Duodenal mucosa (tissue), 2 donors: Measurements from ENCODE around the gene ATG7.

Experiments
- H3K27ac ChIP-seq: one replicate; pipeline ENCODE4 v1.7.0; 2013; ENCODE audit warnings: low read depth, low read length
- H3K27me3 ChIP-seq, 2 donors: one replicate each; pipeline ENCODE4 v1.7.0; 2013; ENCODE audit warnings: low read length in 2 of 2, control low read depth in 1 of 2; ENCODE audit not compliant: insufficient read depth in 2 of 2, control insufficient read depth in 1 of 2
- H3K36me3 ChIP-seq, 2 donors: one replicate each; pipeline ENCODE4 v1.7.0; 2013; ENCODE audit warnings: low read length in 2 of 2, control low read depth in 1 of 2; ENCODE audit not compliant: insufficient read depth in 2 of 2, control insufficient read depth in 1 of 2
- H3K4me1 ChIP-seq, 2 donors: one replicate each; pipeline ENCODE4 v1.7.0; 2013; ENCODE audit warnings: low read length in 2 of 2, control low read depth in 1 of 2; ENCODE audit not compliant: insufficient read depth in 2 of 2, control insufficient read depth in 1 of 2
- H3K4me3 ChIP-seq, 2 donors: one replicate each; pipeline ENCODE4 v1.7.0; 2013; ENCODE audit warnings: low read length in 2 of 2, low read depth in 1 of 2
- H3K9ac ChIP-seq, 2 donors: one replicate each; pipeline ENCODE4 v1.7.0; 2013; ENCODE audit warnings: low read length in 2 of 2, low read depth in 1 of 2
- H3K9me3 ChIP-seq, 2 donors: one replicate each; pipeline ENCODE4 v1.7.0; 2013; ENCODE audit warnings: low read length in 2 of 2, control low read depth in 1 of 2; ENCODE audit not compliant: control insufficient read depth in 1 of 2

The ATG7 gene, protein sequence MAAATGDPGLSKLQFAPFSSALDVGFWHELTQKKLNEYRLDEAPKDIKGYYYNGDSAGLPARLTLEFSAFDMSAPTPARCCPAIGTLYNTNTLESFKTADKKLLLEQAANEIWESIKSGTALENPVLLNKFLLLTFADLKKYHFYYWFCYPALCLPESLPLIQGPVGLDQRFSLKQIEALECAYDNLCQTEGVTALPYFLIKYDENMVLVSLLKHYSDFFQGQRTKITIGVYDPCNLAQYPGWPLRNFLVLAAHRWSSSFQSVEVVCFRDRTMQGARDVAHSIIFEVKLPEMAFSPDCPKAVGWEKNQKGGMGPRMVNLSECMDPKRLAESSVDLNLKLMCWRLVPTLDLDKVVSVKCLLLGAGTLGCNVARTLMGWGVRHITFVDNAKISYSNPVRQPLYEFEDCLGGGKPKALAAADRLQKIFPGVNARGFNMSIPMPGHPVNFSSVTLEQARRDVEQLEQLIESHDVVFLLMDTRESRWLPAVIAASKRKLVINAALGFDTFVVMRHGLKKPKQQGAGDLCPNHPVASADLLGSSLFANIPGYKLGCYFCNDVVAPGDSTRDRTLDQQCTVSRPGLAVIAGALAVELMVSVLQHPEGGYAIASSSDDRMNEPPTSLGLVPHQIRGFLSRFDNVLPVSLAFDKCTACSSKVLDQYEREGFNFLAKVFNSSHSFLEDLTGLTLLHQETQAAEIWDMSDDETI

DNA sequence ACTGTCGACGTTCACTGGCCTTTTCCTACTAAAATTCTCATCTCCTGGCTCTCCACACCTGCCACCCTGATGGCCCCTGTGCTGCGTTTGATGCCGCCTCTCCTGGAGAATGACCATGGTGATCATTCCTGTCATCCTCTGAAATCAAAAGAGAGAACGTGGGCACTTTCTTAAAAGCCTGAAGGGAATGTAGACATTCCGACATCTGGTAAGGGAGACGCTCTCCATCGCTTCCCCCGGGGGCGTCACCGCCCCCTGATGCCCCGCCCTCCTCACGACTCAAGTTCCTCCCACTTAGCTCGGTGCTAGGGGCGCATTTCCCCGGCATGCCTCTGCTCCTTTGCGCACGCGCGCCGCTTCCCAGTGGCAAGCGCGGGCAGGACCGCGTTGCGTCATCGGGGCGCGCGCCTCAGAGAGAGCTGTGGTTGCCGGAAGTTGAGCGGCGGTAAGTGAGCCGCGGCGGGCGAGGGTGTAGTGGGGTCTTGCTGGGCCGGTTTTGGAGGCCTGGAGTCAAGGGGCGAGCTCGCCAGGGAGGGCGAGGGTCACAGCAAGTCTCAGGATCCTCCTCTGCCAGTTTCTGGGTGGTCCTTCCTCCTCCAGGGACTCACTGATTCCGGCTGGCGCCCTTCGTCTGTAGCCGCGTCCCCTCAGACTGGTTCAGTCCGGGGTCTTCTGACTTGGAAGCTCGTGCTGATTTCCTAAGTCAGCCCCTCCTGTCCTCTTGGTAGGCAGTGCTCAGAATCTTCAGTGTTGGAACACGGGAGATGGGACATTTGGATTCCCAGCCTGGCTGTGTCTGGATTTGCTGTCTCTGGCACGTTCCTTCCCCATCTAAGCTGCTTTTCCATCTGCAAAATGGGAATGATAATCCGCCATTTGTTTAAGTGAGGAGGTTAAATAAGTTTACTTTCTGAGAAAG, at the start of gene ATG7:
Gene ATG7, plus strand, starts transcription at position 412 of the 919 bp plus-strand sequence. CDS start 26,299 bp downstream, outside the sequence.
- H3K9me3 ChIP-seq: no peaks in the 10 kb centered on the region
- peak within 1 kb of the TSS; percentile 98 to 99 for H3K4me3 ChIP-seq
- H3K9ac ChIP-seq: peak within 1 kb of the TSS; percentile 83 to 98
- H3K36me3 ChIP-seq: peaks cover 4 to 5% of the 10 kb centered on the region in 2 donors
- H3K27ac ChIP-seq: peak within 1 kb of the TSS; percentile 77
- peaks cover 11 to 20% of the 10 kb centered on the region in 2 donors for H3K4me1 ChIP-seq
- H3K27me3 ChIP-seq: no peaks in the 10 kb centered on the region

DNA sequence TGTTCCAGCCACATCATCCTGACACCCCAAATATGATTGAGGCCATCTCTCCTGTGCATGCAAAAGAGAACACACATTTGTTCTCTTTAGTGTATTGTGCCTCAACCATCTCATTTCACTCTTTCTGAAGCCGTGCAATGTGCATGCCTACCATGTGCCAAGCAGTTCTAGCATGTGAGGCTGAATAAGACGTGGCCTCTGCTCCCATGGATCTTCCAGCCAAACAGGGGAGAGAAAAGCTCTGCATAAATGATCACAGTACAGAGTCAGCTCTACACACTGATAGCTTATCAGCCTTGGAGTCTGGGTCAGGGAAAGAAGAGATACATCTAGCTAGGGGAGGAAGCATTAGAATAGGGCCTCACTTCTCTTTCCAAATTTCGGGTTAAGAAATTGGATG, 48.2 kb upstream of the ATG7 start:
- peaks cover 17 to 23% of the 10 kb centered on the region in 2 donors for H3K4me1 ChIP-seq
- H3K9me3 ChIP-seq: no peaks in the 10 kb centered on the region
- H3K4me3 ChIP-seq: no peak overlapping the region
- H3K27ac ChIP-seq: no peak overlapping the region
- no peaks in the 10 kb centered on the region for H3K27me3 ChIP-seq
- peaks cover 0 to 4% of the 10 kb centered on the region in 2 donors for H3K36me3 ChIP-seq
- H3K9ac ChIP-seq: no peak overlapping the region

DNA sequence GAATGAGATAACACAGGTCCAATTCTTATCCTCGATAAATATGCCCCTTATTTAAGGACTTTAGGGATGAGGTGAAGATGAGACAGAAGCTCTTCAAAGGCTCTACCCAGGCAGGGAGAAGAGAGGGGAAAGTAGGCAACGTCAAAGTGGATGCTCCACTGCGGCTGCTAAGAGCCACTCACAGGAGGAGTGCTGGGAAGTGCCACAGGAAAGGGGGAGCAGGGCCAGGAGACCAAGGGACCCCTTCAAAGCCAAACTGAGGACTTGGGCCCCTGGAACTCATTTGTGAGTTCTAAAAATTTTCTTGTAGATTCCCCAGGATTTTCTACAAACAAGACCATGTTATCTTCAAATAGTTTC, 47.3 kb upstream of the ATG7 start:
- Histone ChIP-seq H3K27ac (peak overlapping the region; percentile 88), H3K4me1 (peaks cover 17 to 23% of the 10 kb centered on the region in 2 donors), H3K36me3 (peaks cover 0 to 4% of the 10 kb centered on the region in 2 donors), H3K9me3 (no peaks in the 10 kb centered on the region), H3K9ac (peak overlapping the region; percentile 81 to 84), H3K4me3 (peak overlapping the region; percentile 60 to 72), H3K27me3 (no peaks in the 10 kb centered on the region)

GRCh38 chr3:11226042-11226370, 46.2 kb upstream of the ATG7 start:
- Histone ChIP-seq H3K9ac (peak overlapping the region; percentile 55 to 84), H3K9me3 (no peaks in the 10 kb centered on the region), H3K27me3 (no peaks in the 10 kb centered on the region), H3K27ac (peak overlapping the region; percentile 90), H3K4me3 (peak overlapping the region; percentile 60 to 72), H3K4me1 (peaks cover 17 to 23% of the 10 kb centered on the region in 2 donors), H3K36me3 (peaks cover 0 to 4% of the 10 kb centered on the region in 2 donors)

DNA sequence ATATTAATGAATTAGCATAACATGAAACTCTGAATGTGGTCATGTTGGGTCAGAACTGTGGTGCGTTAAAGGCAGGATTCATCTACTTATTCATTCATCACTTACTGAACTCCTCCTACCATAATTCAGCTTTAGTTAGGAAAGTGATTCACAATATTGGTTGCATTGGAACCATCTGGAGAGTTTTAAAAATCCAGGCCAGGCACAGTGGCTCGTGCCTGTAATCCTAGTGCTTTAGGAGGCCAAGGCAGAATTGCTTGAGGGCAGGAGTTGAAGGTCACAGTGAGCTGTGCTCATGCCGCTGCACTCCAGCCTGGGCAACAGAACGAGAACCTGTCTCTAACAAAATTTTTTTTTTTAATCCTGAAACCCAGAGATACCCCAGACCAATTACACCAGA, 44.2 kb upstream of the ATG7 start:
- H3K4me1 ChIP-seq: peaks cover 17 to 23% of the 10 kb centered on the region in 2 donors
- H3K9me3 ChIP-seq: no peaks in the 10 kb centered on the region
- H3K9ac ChIP-seq: peak overlapping the region in 1 of 2 donors; percentile 24
- peaks cover 0 to 4% of the 10 kb centered on the region in 2 donors for H3K36me3 ChIP-seq
- H3K4me3 ChIP-seq: no peak overlapping the region
- no peak overlapping the region for H3K27ac ChIP-seq
- no peaks in the 10 kb centered on the region for H3K27me3 ChIP-seq

- Histone ChIP-seq H3K9ac (no peak overlapping the region), H3K27me3 (no peaks in the 10 kb centered on the region), H3K9me3 (no peaks in the 10 kb centered on the region), H3K4me3 (no peak overlapping the region), H3K36me3 (no peaks in the 10 kb centered on the region), H3K27ac (no peak overlapping the region), H3K4me1 (peaks cover 11 to 12% of the 10 kb centered on the region in 2 donors)
Measured at GRCh38 chr3:11230125-11230524, 42.1 kb upstream of the ATG7 start.

- H3K27ac ChIP-seq: no peak overlapping the region
- H3K4me1 ChIP-seq: peaks cover 11 to 12% of the 10 kb centered on the region in 2 donors
- H3K4me3 ChIP-seq: no peak overlapping the region
- H3K27me3 ChIP-seq: no peaks in the 10 kb centered on the region
- H3K9me3 ChIP-seq: no peaks in the 10 kb centered on the region
- no peak overlapping the region for H3K9ac ChIP-seq
- no peaks in the 10 kb centered on the region for H3K36me3 ChIP-seq
Measured at GRCh38 chr3:11230832-11231231, 41.4 kb upstream of the ATG7 start.

DNA sequence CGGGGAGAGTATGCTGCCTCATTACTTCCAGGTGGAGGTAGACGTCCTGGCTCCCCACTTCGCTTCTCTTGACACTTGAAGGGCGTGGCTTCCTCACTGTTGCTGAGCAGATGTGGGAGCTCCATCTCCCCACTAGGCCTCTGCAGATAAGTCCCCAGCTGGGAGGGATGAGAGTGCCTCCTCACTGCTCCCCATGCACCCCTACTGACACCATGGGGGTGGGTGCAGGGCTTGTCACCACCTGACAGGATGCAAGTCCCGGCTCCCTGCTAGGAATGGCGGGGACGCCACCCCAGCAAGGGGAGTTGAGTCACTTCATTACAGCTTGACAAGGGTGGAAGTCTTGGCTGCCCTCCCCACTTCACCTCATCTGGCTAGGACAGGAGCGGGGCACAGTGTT, 36.8 kb upstream of the ATG7 start:
- Histone ChIP-seq H3K4me3 (no peak overlapping the region), H3K4me1 (no peaks in the 10 kb centered on the region), H3K27me3 (no peaks in the 10 kb centered on the region), H3K9ac (no peak overlapping the region), H3K9me3 (peaks cover 0 to 5% of the 10 kb centered on the region in 2 donors), H3K36me3 (no peaks in the 10 kb centered on the region), H3K27ac (no peak overlapping the region)

DNA sequence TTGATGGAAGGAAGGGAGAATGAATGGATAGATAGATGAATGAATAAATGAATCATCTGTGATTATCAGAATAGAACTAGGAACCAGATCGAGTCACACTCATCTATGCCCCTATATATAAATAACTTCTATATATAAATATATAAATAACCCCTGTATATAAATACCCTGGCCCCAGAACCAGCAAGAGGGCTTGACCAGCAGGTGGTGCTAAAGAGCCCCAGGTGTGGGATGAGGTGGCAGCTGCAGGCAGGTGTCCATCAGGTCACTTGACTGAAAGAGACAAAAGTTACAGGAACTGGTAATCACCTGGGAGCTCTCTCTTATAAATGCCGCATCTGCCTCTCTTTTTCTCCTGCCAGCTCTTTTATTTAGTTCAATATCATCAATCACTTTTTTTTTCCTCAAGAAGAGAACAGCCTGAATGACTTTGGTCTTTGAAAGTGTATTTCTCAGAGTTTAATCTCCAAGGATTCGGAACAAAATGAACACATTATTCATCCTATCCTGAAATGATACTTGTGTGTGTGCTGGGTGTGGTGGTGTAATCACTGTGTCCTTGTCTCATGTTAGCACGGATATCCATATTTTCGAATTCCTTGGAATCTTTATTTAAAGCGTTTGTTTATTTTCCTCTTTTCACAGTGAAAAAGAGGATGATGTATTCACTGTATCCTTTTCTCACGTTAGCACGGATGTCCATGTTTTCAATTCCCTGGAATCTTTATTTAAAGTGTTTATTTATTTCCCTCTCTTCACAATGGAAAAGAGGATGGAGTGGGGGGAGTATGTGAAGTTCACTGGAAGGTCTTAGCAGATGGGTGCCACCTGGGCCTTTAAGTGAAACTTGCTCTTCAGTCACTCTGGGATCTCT, 35.4 kb upstream of the ATG7 start:
- Histone ChIP-seq H3K9ac (no peak overlapping the region), H3K4me3 (no peak overlapping the region), H3K9me3 (peaks cover 0 to 5% of the 10 kb centered on the region in 2 donors), H3K36me3 (no peaks in the 10 kb centered on the region), H3K27me3 (no peaks in the 10 kb centered on the region), H3K27ac (no peak overlapping the region), H3K4me1 (no peaks in the 10 kb centered on the region)
